ENCODE data around the gene PRKG1. TPM values are rescaled to one million over a fixed set of nuclear protein-coding genes. Genes with fewer than 3 reads are reported as not detected.
"Not testable (repeated sequence)": the region's sequence is repeated elsewhere in the genome, so short reads cannot be mapped to it uniquely, and the experiment has no call there.

PRKG1 gene
- polyA plus RNA-seq, 1 donor, result 12.0 TPM

- H3K4me3 ChIP-seq (ENCODE audit: low read length), result no peak overlapping the region
- WGBS (ENCODE audit: insufficient coverage, low lambda C conversion rate), result no CpG with 5 or more reads among the region's 2 CpGs
- H3K27me3 ChIP-seq (ENCODE audit: control insufficient read depth, insufficient read depth, low read length), result no peaks in the 10 kb centered on the region
- no peak for DNase-seq
- no peaks in the 10 kb centered on the region for H3K36me3 ChIP-seq (ENCODE audit: control insufficient read depth, insufficient read depth, low read length)
- no peaks in the 10 kb centered on the region for H3K4me1 ChIP-seq (ENCODE audit: control insufficient read depth, insufficient read depth, low read length)
- H3K9me3 ChIP-seq (ENCODE audit: control insufficient read depth, low read depth, low read length), result no peaks in the 10 kb centered on the region
- no peak overlapping the region for H3K27ac ChIP-seq (ENCODE audit: low read length)
Measured at GRCh38 chr10:52146766-52147165, 1072.5 kb downstream of the PRKG1 start.

GRCh38 chr10:52170776-52171175 lies 1096.5 kb downstream of the PRKG1 start:
- H3K27me3 ChIP-seq (ENCODE audit: control insufficient read depth, insufficient read depth, low read length), result no peaks in the 10 kb centered on the region
- no CpG with 5 or more reads among the region's 4 CpGs for WGBS (ENCODE audit: insufficient coverage, low lambda C conversion rate)
- H3K36me3 ChIP-seq (ENCODE audit: control insufficient read depth, insufficient read depth, low read length), result no peaks in the 10 kb centered on the region
- no peaks in the 10 kb centered on the region for H3K9me3 ChIP-seq (ENCODE audit: control insufficient read depth, low read depth, low read length)
- H3K4me3 ChIP-seq (ENCODE audit: low read length), result no peak overlapping the region
- no peak for DNase-seq
- H3K27ac ChIP-seq (ENCODE audit: low read length), result no peak overlapping the region
- H3K4me1 ChIP-seq (ENCODE audit: control insufficient read depth, insufficient read depth, low read length), result no peaks in the 10 kb centered on the region

- no CpG with 5 or more reads among the region's 1 CpG for WGBS (ENCODE audit: insufficient coverage, low lambda C conversion rate)
- DNase-seq, result peak in 1 of 2 donors; percentile 29
- H3K4me1 ChIP-seq (ENCODE audit: control insufficient read depth, insufficient read depth, low read length), result no peaks in the 10 kb centered on the region
Measured at GRCh38 chr10:52172581-52172980, 1098.3 kb downstream of the PRKG1 start.

GRCh38 chr10:52185256-52185655 lies 1111.0 kb downstream of the PRKG1 start:
- DNase-seq, result no peak
- H3K36me3 ChIP-seq (ENCODE audit: control insufficient read depth, insufficient read depth, low read length), result no peaks in the 10 kb centered on the region
- H3K9me3 ChIP-seq (ENCODE audit: control insufficient read depth, low read depth, low read length), result no peaks in the 10 kb centered on the region
- no peaks in the 10 kb centered on the region for H3K27me3 ChIP-seq (ENCODE audit: control insufficient read depth, insufficient read depth, low read length)
- no peak overlapping the region for H3K27ac ChIP-seq (ENCODE audit: low read length)
- no peak overlapping the region for H3K4me3 ChIP-seq (ENCODE audit: low read length)
- H3K4me1 ChIP-seq (ENCODE audit: control insufficient read depth, insufficient read depth, low read length), result no peaks in the 10 kb centered on the region

More at GRCh38 chr10:52172581-52172980, 1098.3 kb downstream of the PRKG1 start:
- no peaks in the 10 kb centered on the region for H3K9me3 ChIP-seq (ENCODE audit: control insufficient read depth, low read depth, low read length)
- no peak overlapping the region for H3K4me3 ChIP-seq (ENCODE audit: low read length)
- no peaks in the 10 kb centered on the region for H3K27me3 ChIP-seq (ENCODE audit: control insufficient read depth, insufficient read depth, low read length)
- no peak overlapping the region for H3K27ac ChIP-seq (ENCODE audit: low read length)
- no peaks in the 10 kb centered on the region for H3K36me3 ChIP-seq (ENCODE audit: control insufficient read depth, insufficient read depth, low read length)

GRCh38 chr10:52187521-52188258 lies 1113.4 kb downstream of the PRKG1 start:
- H3K4me1 ChIP-seq (ENCODE audit: control insufficient read depth, insufficient read depth, low read length), result no peaks in the 10 kb centered on the region
- 38% methylated on average over 2 of the region's 3 CpGs for WGBS (ENCODE audit: insufficient coverage, low lambda C conversion rate)
- no peak overlapping the region for H3K4me3 ChIP-seq (ENCODE audit: low read length)
- no peak overlapping the region for H3K27ac ChIP-seq (ENCODE audit: low read length)
- no peaks in the 10 kb centered on the region for H3K36me3 ChIP-seq (ENCODE audit: control insufficient read depth, insufficient read depth, low read length)
- H3K27me3 ChIP-seq (ENCODE audit: control insufficient read depth, insufficient read depth, low read length), result no peaks in the 10 kb centered on the region
- DNase-seq, result no peak
- H3K9me3 ChIP-seq (ENCODE audit: control insufficient read depth, low read depth, low read length), result no peaks in the 10 kb centered on the region

GRCh38 chr10:52191049-52191448 lies 1116.8 kb downstream of the PRKG1 start:
- Histone ChIP-seq H3K4me1 (ENCODE audit: control insufficient read depth, insufficient read depth, low read length) (no peaks in the 10 kb centered on the region), H3K4me3 (ENCODE audit: low read length) (no peak overlapping the region), H3K36me3 (ENCODE audit: control insufficient read depth, insufficient read depth, low read length) (no peaks in the 10 kb centered on the region), H3K9me3 (ENCODE audit: control insufficient read depth, low read depth, low read length) (no peaks in the 10 kb centered on the region), H3K27ac (ENCODE audit: low read length) (no peak overlapping the region), H3K27me3 (ENCODE audit: control insufficient read depth, insufficient read depth, low read length) (no peaks in the 10 kb centered on the region)
- WGBS (ENCODE audit: insufficient coverage, low lambda C conversion rate), result no CpG with 5 or more reads among the region's 5 CpGs
- no peak for DNase-seq

DNA sequence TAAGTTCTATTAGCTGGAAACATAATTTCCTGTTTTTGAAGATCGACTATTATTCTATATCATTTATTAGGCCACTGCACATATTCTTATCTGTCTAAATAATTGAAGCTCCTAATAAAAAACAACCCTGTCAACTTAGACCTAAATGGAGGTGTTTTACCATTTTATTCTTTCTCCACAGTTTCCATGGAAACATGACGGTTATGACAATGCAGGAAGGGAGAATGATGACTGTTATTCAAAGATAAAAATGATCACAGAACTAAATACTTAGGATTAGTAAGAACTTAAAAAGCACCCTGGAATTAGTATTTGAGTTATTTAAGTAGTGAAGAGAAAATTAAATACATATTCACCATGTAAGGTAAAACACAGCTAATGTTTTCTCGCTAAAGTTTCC lies 1119.9 kb downstream of the PRKG1 start:
- no peaks in the 10 kb centered on the region for H3K27me3 ChIP-seq (ENCODE audit: control insufficient read depth, insufficient read depth, low read length)
- no peak for DNase-seq
- no peak overlapping the region for H3K4me3 ChIP-seq (ENCODE audit: low read length)
- no peaks in the 10 kb centered on the region for H3K9me3 ChIP-seq (ENCODE audit: control insufficient read depth, low read depth, low read length)
- H3K27ac ChIP-seq (ENCODE audit: low read length), result no peak overlapping the region
- no peaks in the 10 kb centered on the region for H3K4me1 ChIP-seq (ENCODE audit: control insufficient read depth, insufficient read depth, low read length)
- no CpG with 5 or more reads among the region's 3 CpGs for WGBS (ENCODE audit: insufficient coverage, low lambda C conversion rate)
- no peaks in the 10 kb centered on the region for H3K36me3 ChIP-seq (ENCODE audit: control insufficient read depth, insufficient read depth, low read length)

- Histone ChIP-seq H3K4me1 (ENCODE audit: control insufficient read depth, insufficient read depth, low read length) (no peaks in the 10 kb centered on the region), H3K4me3 (ENCODE audit: low read length) (no peak overlapping the region), H3K27me3 (ENCODE audit: control insufficient read depth, insufficient read depth, low read length) (no peaks in the 10 kb centered on the region), H3K9me3 (ENCODE audit: control insufficient read depth, low read depth, low read length) (no peaks in the 10 kb centered on the region), H3K27ac (ENCODE audit: low read length) (no peak overlapping the region), H3K36me3 (ENCODE audit: control insufficient read depth, insufficient read depth, low read length) (no peaks in the 10 kb centered on the region)
- DNase-seq, result no peak
Measured at GRCh38 chr10:52194716-52195115, 1120.4 kb downstream of the PRKG1 start.

- Histone ChIP-seq H3K36me3 (ENCODE audit: control insufficient read depth, insufficient read depth, low read length) (no peaks in the 10 kb centered on the region), H3K4me3 (ENCODE audit: low read length) (no peak overlapping the region), H3K27ac (ENCODE audit: low read length) (no peak overlapping the region), H3K27me3 (ENCODE audit: control insufficient read depth, insufficient read depth, low read length) (no peaks in the 10 kb centered on the region), H3K4me1 (ENCODE audit: control insufficient read depth, insufficient read depth, low read length) (no peaks in the 10 kb centered on the region), H3K9me3 (ENCODE audit: control insufficient read depth, low read depth, low read length) (no peaks in the 10 kb centered on the region)
- DNase-seq, result no peak
- WGBS (ENCODE audit: insufficient coverage, low lambda C conversion rate), result 60% methylated on average over 1 of the region's 3 CpGs
Measured at GRCh38 chr10:52197098-52197497, 1122.8 kb downstream of the PRKG1 start.

GRCh38 chr10:52198540-52198939 lies 1124.3 kb downstream of the PRKG1 start:
- H3K27me3 ChIP-seq (ENCODE audit: control insufficient read depth, insufficient read depth, low read length), result no peaks in the 10 kb centered on the region
- H3K27ac ChIP-seq (ENCODE audit: low read length), result no peak overlapping the region
- H3K4me3 ChIP-seq (ENCODE audit: low read length), result no peak overlapping the region
- H3K9me3 ChIP-seq (ENCODE audit: control insufficient read depth, low read depth, low read length), result no peaks in the 10 kb centered on the region
- no peaks in the 10 kb centered on the region for H3K36me3 ChIP-seq (ENCODE audit: control insufficient read depth, insufficient read depth, low read length)
- no peaks in the 10 kb centered on the region for H3K4me1 ChIP-seq (ENCODE audit: control insufficient read depth, insufficient read depth, low read length)
- no peak for DNase-seq
- WGBS (ENCODE audit: insufficient coverage, low lambda C conversion rate), result no CpG with 5 or more reads among the region's 3 CpGs

DNA sequence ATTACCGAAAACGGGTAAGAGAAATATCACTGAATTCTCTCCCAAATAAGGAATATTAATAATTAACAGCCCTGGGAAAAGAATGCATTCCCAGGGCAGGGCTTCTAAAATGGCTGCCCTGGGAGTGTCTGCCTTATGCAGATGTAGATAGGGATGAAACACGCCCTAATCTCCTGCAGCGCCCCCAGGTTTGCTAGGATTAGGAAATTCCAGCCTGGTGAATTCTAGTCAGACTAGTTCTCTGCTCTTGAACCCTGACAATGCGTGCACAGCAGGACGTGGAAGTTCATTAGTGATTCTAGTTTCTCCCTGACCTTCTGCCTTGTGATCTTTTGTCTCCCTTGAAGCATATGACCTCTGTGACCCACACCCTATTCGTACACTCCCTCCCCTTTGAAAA lies 1130.6 kb downstream of the PRKG1 start:
- H3K27ac ChIP-seq (ENCODE audit: low read length); DNase-seq; H3K4me1 ChIP-seq (ENCODE audit: control insufficient read depth, insufficient read depth, low read length); H3K27me3 ChIP-seq (ENCODE audit: control insufficient read depth, insufficient read depth, low read length); H3K4me3 ChIP-seq (ENCODE audit: low read length); H3K9me3 ChIP-seq (ENCODE audit: control insufficient read depth, low read depth, low read length); H3K36me3 ChIP-seq (ENCODE audit: control insufficient read depth, insufficient read depth, low read length): not testable (repeated sequence)
- WGBS (ENCODE audit: insufficient coverage, low lambda C conversion rate), result no CpG with 5 or more reads among the region's 7 CpGs

All from large intestine (tissue), 3 donors.